ENCODE results near the gene MLEC. TPM values are rescaled to one million over a fixed set of nuclear protein-coding genes. Genes with fewer than 3 reads are reported as not detected.
"Not testable (repeated sequence)": the region's sequence is repeated elsewhere in the genome, so short reads cannot be mapped to it uniquely, and the experiment has no call there.

The MLEC gene
- total RNA-seq, 4 donors from 2014 or later: 87.3 to 123 (median 104) TPM

DNA sequence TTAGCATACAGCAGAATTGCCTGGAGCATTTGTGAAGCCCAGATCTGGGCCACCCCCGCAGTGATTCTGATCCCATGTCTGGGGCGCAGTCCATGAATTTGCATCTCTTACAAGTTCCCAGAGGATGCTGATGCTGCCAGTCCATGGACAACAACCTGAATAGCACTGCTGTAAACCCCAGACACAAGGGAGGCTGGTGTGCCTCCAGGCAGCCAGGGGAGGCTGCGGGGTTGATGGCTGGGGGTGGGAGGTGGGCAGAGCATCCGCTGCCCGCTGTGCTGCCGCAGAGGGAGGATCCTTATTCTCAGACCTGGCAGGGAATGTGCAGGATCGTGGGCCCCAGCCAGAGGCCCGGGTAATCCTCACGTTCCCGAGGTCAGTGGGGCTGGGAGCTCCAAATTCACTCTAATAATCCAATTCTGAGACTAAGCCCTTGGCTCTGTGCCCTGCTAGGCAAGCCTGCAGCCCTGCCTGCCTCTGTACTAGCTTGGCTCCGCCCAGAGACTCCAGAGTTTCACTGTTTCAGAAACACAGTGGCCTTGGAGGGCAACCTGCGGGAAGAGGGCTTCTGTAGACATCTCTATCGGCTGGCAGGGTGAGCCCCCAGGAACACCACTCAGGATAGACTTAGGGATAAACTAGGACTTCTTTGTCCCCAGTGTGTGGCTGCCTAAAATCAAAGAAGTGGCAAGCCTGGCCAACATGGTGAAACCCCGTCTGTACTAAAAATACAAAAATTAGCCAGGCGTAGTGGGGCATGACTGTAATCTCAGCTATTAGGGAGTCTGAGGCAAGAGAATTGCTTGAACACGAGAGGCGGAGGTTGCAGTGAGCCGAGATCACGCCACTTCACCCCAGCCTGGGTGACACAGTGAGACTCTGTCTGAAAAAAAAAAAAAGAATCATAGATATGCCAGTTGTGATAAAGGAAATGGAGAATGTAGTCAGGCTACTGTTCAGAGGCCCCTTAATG, 17.8 kb upstream of the MLEC start:
- Histone ChIP-seq H3K36me3 (no peaks in the 10 kb centered on the region), H3K4me3 (no peak overlapping the region), H3K27me3 (no peaks in the 10 kb centered on the region), H3K9me3 (no peaks in the 10 kb centered on the region), H3K4me1 (peaks cover 0 to 10% (median 5%) of the 10 kb centered on the region in 4 donors), H3K27ac (peak overlapping the region in 2 of 4 donors; percentile 34 to 67)
- DNase-seq: peak in 2 of 3 donors; percentile 52 to 58
- no peak for TF ChIP-seq POLR2A (IDR thresholded peaks at IDR 0.05)
- TF ChIP-seq, protein P1, sequence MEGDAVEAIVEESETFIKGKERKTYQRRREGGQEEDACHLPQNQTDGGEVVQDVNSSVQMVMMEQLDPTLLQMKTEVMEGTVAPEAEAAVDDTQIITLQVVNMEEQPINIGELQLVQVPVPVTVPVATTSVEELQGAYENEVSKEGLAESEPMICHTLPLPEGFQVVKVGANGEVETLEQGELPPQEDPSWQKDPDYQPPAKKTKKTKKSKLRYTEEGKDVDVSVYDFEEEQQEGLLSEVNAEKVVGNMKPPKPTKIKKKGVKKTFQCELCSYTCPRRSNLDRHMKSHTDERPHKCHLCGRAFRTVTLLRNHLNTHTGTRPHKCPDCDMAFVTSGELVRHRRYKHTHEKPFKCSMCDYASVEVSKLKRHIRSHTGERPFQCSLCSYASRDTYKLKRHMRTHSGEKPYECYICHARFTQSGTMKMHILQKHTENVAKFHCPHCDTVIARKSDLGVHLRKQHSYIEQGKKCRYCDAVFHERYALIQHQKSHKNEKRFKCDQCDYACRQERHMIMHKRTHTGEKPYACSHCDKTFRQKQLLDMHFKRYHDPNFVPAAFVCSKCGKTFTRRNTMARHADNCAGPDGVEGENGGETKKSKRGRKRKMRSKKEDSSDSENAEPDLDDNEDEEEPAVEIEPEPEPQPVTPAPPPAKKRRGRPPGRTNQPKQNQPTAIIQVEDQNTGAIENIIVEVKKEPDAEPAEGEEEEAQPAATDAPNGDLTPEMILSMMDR (IDR thresholded peaks at IDR 0.05): no peak

DNA sequence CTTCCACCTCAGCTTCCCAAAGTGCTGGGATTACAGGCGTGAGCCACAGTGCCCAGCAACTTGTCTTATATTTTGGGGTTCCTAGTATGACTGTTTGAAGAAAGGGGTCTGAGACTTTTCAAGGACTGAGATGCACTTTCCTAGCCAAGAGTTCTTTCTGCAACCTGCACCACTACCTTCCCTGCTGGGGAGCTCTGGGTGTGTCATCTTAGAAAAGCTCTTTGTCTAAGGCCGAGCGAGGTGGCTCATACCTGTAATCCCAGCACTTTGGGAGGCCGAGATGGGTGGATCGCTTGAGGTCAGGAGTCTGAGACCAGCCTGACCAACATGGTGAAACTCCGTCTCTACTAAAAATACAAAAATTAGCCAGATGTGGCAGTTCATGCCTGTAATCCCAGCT, 16.7 kb upstream of the MLEC start:
- H3K4me1 ChIP-seq: peaks cover 0 to 10% (median 5%) of the 10 kb centered on the region in 4 donors
- not testable (repeated sequence) for H3K27ac ChIP-seq, H3K36me3 ChIP-seq, H3K9me3 ChIP-seq, H3K27me3 ChIP-seq, H3K4me3 ChIP-seq, DNase-seq

DNA sequence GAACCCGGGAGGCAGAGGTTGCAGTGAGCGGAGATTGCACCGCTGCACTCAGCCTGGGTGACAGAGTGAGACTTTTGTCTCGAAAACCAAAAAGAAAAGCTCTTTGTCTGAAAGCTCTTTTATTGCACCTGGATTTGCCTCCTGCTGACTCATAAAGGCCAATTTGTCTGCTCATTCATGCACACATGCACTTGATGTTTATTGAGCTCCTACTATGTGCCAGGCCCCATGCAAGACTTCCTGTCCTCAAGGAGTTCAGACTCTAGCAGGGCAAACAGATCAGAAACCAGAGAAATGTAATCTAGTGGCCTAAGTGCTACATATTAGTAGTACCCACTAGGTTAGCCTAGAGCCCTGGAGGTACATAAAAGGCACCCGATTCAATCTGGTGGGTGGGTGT, 16.3 kb upstream of the MLEC start:
- DNase-seq: no peak
- Histone ChIP-seq H3K27me3 (no peaks in the 10 kb centered on the region), H3K36me3 (no peaks in the 10 kb centered on the region), H3K4me3 (no peak overlapping the region), H3K9me3 (no peaks in the 10 kb centered on the region), H3K27ac (no peak overlapping the region), H3K4me1 (peaks cover 0 to 10% (median 5%) of the 10 kb centered on the region in 4 donors)
- TF ChIP-seq, protein P1 (IDR thresholded peaks at IDR 0.05): no peak
- TF ChIP-seq POLR2A (IDR thresholded peaks at IDR 0.05): no peak

DNA sequence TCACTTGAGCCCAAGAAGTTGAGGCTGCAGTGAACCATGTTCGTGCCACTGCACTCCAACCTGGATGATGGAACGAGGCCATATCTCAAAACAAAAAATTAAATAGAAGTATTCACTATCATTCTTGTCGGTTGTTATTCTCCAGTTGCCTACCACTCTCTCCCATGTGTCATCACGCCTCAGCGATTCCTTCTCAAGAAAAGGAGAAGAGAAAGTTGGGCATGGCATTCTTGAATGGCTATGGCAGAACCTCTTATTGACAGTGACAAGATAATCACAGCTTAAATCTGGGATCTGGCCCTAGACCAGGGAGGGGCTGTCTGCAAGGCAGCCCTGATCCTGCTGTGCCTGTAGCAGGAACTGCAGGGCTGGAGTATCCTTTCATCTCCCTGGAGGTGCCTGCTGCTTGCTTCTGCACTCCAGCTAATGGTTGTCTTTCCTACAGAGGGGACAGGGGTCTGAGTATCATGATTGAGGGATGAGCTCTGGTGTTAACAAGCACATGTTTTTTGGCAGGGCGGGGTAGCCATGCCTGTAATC, 12.8 kb upstream of the MLEC start:
- peak in 1 of 3 donors; percentile 62 for DNase-seq
- Histone ChIP-seq H3K9me3 (no peaks in the 10 kb centered on the region), H3K4me1 (peaks cover 0 to 15% (median 5%) of the 10 kb centered on the region in 4 donors), H3K36me3 (no peaks in the 10 kb centered on the region), H3K27me3 (no peaks in the 10 kb centered on the region), H3K27ac (peak overlapping the region in 1 of 4 donors; percentile 17), H3K4me3 (no peak overlapping the region)
- no peak for TF ChIP-seq POLR2A (IDR thresholded peaks at IDR 0.05)
- TF ChIP-seq, protein P1 (IDR thresholded peaks at IDR 0.05): no peak

DNA sequence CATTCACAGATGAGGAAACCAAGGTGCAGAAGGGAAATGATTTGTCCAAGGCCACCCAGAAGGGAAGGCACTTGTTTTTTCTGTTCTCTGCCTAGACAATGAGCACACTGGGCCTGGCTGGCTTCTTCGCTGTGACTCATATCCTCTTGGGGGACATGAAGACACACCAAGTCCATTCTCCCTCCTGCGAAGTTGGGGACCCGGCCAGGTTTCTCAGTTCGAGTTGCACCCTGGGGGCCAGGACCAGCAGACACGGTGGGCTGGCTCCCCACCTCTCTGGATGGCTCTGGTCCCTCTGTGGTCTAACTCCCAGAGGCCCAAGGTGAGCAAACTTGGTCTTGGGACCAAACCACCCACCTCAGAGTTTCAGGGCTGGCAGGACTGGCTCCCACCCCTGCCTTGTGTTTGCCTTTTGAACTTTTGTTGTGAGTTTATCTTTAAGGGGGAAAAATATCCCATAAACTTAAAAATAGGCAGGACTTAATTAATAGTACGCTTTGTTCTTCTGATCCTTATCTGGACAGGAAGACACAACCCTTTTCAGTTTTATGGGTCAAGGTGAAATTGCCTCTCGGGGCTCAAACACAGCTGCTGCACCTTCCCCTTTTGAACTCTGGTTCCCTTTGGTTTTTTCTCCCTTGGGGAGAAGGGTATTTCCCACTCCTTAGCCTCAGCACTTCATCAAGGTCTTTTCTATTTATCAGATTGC, 9.0 kb upstream of the MLEC start:
- no peak for TF ChIP-seq POLR2A (IDR thresholded peaks at IDR 0.05)
- TF ChIP-seq, protein P1 (IDR thresholded peaks at IDR 0.05): no peak
- H3K27ac ChIP-seq: peak overlapping the region; percentile 4 to 86 (median 44)
- no peak overlapping the region for H3K4me3 ChIP-seq
- H3K4me1 ChIP-seq: peaks cover 0 to 9% (median 2%) of the 10 kb centered on the region in 4 donors
- DNase-seq: peak in 1 of 3 donors; percentile 58
- no peaks in the 10 kb centered on the region for H3K27me3 ChIP-seq
- H3K9me3 ChIP-seq: no peaks in the 10 kb centered on the region
- no peaks in the 10 kb centered on the region for H3K36me3 ChIP-seq
